Prostate gland (tissue), 2 donors: ENCODE measurements around the gene TRIM26.

Experiments
- POLR2A ChIP-seq: fragments of 450-650 bp; IDR thresholded peaks from one replicate; pipeline ENCODE4 v1.6.1; 2016; ENCODE audit warnings: antibody characterized with exemption, mild to moderate bottlenecking
- POLR2AphosphoS5 ChIP-seq: sonication (generic); formaldehyde crosslinking; IDR thresholded peaks from one replicate; pipeline ENCODE4 v1.6.1; 2017; ENCODE audit warnings: antibody characterized with exemption
- TF ChIP-seq, protein P1 (sequence below), 4 experiments: fragments of 200-600 bp in 2 of 4; fragments of 450-650 bp in 2 of 4; sonication (generic) in 2 of 4; IDR thresholded peaks; 1 replicate in 3 of 4; 2 replicates in 1 of 4; pipeline ENCODE4 v1.5.1; 2016 to 2019; ENCODE audit warnings: antibody characterized with exemption in 4 of 4, mild to moderate bottlenecking in 2 of 4, moderate library complexity in 2 of 4

DNA sequence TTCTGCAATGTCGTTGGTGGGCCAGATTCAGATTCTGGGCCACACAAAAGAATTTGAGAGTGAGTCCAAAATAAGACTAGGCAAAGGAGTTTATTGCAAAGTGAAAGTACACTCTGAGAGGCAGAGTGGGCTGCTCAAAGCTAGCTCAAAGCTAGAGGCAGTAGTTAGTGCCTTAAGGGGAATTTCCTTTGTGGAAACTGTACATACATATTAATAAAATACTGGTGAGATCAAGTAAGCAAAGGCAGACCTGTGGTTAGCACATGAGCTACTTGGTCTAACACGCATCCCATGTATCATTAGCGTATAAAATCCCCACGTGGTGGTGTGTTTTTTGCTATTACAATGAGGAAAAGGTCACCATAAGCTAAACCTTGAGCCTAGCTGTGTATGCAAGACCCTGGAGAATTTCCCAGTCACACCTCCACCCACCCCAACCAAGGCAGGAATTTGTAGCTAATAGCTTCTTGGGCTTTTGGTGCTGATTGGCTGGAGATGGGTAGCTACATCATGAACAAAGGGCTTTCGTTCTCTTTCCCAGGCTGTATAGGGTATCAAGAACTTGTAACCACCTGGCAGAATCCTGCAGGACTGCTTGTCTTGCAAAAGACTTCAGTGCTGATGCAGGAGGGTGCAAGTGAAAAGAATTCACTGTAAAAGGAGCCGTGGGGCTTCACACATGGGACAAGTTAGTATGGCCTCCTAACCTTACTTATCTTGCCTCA, 14.7 kb upstream of the TRIM26 start:
- TF ChIP-seq, protein P1, sequence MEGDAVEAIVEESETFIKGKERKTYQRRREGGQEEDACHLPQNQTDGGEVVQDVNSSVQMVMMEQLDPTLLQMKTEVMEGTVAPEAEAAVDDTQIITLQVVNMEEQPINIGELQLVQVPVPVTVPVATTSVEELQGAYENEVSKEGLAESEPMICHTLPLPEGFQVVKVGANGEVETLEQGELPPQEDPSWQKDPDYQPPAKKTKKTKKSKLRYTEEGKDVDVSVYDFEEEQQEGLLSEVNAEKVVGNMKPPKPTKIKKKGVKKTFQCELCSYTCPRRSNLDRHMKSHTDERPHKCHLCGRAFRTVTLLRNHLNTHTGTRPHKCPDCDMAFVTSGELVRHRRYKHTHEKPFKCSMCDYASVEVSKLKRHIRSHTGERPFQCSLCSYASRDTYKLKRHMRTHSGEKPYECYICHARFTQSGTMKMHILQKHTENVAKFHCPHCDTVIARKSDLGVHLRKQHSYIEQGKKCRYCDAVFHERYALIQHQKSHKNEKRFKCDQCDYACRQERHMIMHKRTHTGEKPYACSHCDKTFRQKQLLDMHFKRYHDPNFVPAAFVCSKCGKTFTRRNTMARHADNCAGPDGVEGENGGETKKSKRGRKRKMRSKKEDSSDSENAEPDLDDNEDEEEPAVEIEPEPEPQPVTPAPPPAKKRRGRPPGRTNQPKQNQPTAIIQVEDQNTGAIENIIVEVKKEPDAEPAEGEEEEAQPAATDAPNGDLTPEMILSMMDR (IDR thresholded peaks at IDR 0.05) = no peak
- TF ChIP-seq POLR2A = no peak
- no peak for TF ChIP-seq POLR2AphosphoS5
